ENCODE data around the gene FOXP4.

The FOXP4 gene

DNA sequence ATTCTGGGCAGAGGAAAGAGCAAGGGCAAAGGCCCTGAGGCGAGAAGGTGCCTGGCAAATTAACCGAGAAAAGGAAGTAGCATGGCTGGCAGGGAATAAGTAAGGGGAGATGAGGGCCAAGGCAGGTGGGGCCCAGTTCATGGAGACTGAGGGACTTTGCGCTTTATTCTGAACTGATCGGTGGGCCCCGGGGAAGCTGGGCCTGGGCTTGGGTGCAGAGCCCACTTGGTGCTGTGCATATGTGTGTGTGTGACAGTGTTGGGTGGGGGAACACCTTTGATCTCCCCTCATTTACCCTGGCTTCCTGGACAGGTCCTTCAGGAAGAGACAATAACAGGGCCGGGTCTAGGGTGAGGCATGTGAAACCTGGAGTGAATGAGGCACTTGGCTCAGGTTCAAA is 89.2 kb downstream of the FOXP4 start:
- TF ChIP-seq, protein P1, sequence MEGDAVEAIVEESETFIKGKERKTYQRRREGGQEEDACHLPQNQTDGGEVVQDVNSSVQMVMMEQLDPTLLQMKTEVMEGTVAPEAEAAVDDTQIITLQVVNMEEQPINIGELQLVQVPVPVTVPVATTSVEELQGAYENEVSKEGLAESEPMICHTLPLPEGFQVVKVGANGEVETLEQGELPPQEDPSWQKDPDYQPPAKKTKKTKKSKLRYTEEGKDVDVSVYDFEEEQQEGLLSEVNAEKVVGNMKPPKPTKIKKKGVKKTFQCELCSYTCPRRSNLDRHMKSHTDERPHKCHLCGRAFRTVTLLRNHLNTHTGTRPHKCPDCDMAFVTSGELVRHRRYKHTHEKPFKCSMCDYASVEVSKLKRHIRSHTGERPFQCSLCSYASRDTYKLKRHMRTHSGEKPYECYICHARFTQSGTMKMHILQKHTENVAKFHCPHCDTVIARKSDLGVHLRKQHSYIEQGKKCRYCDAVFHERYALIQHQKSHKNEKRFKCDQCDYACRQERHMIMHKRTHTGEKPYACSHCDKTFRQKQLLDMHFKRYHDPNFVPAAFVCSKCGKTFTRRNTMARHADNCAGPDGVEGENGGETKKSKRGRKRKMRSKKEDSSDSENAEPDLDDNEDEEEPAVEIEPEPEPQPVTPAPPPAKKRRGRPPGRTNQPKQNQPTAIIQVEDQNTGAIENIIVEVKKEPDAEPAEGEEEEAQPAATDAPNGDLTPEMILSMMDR (IDR thresholded peaks at IDR 0.05; ENCODE audit: borderline replicate concordance, control extremely low read depth, extremely low read depth, insufficient read depth, missing control alignments) = no peak
- DNase-seq (ENCODE audit: low spot score) = no peak
- in situ Hi-C loops (cut with MboI; ENCODE audit: low sequenced_read_pairs, unreplicated experiment) = no loop called here

DNA sequence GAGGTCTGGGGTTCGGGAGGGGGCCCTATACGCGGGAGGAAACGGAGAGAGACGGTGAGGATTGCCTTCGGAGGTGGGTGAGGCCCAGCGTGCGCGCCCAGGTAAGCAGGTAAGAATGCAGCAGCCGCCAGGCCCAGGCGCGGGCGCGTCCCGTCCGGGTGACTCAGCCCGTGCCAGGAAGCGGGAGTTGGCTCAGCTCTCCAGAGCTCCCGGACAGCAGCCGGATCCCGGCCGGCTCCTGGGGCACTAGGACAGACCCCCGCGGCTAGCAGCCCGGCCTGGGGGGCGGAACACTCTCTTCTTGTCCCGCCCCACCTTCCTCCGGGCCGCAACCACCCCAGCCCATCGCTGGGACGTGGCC is 90.6 kb downstream of the FOXP4 start:
- in situ Hi-C loops (cut with MboI; ENCODE audit: low sequenced_read_pairs, unreplicated experiment) = no loop called here
- TF ChIP-seq, protein P1 (IDR thresholded peaks at IDR 0.05; ENCODE audit: borderline replicate concordance, control extremely low read depth, extremely low read depth, insufficient read depth, missing control alignments) = no peak
- DNase-seq (ENCODE audit: low spot score) = no peak

DNA sequence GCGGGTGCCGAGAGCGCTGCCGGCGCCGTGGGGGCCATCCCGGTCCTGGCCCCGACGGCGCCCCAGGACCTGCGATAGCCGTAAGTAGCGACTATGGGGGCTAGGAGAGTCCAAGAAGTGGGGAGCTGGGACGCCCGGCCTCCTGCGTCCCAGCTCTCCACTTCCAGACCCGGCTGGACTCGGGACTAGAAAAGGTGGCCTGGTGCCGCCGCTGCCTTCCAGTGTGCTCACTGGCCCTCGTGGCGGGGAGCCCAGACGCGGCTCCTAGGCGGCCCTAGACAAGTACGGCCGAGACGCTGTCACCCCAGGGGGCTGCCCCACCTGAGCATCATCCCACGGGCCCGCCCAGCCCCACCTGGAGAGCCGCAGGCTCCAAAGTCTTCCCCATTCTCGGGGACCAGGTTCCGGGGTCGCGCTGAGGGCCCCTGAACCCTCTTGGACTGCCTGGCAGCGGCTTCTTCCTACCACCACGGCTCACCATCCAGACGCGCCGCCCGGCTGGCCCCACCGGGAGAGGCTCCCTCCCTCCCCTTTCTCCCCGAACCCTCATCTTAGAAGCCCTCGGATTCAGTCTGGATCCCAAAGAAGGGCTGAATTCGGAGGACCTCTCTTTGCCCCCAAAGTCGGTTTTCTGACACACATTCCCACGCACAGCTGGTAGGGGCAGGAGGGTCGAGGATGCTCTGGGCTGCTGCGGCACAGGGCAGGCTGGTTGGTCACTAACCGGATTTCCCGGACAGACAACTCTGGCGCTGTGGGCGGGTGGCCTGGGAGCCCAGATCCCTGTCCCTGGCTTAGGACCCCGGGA is 91.2 kb downstream of the FOXP4 start:
- no peak for DNase-seq (ENCODE audit: low spot score)
- in situ Hi-C loops (cut with MboI; ENCODE audit: low sequenced_read_pairs, unreplicated experiment) = no loop called here
- TF ChIP-seq, protein P1 (IDR thresholded peaks at IDR 0.05; ENCODE audit: borderline replicate concordance, control extremely low read depth, extremely low read depth, insufficient read depth, missing control alignments) = no peak

DNA sequence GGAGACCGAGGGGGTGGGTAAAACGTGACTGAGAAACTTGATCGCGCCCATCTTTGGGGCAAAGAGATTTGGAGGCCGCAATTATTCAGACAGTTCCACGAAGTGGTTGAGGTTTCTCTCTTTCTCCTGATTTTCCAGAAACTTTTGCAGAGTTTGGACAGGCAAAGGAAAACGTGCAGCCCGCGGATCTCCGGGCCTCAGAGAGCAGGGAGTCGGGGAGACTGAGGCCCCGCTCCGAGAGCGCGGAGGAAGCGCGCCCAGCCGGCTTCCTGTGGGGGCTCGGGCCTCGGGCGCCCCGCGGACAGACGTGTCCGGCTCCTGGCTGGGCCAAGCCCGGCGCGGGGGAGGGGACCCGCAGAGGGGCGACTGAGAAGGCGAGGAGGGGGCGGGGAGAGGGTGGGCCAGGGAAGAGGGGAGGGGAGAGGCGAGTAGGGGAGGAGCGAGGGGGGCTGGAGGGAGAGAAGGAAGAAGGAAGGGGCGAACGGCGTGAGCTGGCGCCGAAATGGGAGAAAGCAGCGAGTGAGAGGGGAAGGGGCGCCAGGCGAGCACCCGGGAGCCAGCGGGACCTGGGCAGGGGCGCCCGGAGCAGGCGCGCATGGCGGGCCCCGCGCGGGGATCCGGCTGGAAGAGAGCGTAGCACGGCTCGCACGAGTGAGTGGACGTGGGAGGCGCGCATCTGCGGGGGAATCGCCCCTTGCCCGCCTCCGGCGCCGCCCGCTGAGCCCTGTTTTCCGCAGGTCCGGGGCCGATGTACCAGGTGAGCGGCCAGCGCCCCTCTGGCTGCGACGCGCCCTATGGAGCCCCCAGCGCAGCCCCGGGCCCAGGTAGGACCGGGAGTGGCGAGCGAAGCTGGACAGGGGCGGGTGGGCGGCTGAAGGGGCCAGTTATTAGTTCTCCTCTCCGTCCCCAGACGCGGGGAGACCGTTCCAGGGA is 92.1 kb downstream of the FOXP4 start, which contains the start of gene MDFI:
MDFI (plus strand) TSS at position 467 of the 933 bp plus-strand sequence; CDS start at position 749, 282 bp downstream.
- DNase-seq (ENCODE audit: low spot score) = no peak
- in situ Hi-C loops (cut with MboI; ENCODE audit: low sequenced_read_pairs, unreplicated experiment) = no loop called here
- TF ChIP-seq, protein P1 (IDR thresholded peaks at IDR 0.05; ENCODE audit: borderline replicate concordance, control extremely low read depth, extremely low read depth, insufficient read depth, missing control alignments) = no peak

DNA sequence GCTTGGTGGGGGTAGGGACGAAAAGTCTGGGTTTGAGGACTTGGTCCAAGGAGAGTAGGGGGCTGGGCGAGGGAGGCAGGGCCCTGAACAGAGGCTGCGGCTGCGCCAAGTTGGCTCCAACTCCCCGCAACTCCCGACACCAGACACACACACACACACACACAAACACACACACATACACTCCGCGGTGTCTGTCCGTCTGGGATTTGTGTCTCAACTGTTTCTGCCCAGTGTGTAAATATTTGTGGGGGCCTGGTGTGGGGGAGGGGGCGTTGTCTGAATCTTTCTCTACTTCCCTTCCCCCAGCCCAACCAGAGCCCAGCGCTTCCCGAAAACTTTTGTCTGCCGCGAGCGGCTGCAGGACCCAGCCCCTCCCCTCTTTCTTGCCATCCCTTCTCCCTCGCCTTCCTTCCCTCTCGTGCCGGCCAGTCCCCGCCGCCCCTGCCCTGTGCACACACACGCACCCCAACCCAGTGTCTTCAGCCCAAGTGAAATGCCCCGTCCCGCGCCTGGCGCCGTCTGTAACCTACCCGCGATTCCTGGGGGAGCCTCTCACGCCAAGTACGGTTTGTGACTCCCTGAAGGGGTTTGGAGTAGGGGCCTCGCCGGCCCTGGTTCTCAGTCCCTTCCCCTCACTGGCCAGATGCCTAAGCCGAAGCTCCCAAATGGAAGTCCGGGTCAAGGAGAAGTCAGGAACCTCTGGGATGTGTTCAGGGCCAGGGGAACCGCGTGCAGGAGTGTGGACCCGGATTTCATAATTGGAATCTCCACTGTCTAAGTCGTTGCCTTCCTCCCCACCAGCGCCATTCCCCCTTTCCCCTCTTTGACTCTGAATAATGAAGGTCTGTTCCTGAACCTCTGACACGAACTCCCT is 93.0 kb downstream of the FOXP4 start:
- TF ChIP-seq, protein P1 (IDR thresholded peaks at IDR 0.05; ENCODE audit: borderline replicate concordance, control extremely low read depth, extremely low read depth, insufficient read depth, missing control alignments) = no peak
- DNase-seq (ENCODE audit: low spot score) = no peak
- in situ Hi-C loops (cut with MboI; ENCODE audit: low sequenced_read_pairs, unreplicated experiment) = no loop called here
